Psoas muscle (tissue), 8 donors: ENCODE measurements around the gene UTF1. TPM values are rescaled to one million over a fixed set of nuclear protein-coding genes. Genes with fewer than 3 reads are reported as not detected.

Experiments
- ATAC-seq, 4 donors: fragments of 200-7000 bp; cut with Tn5 transposase; one replicate each; pipeline ENCODE4 v1.9.1; 2020; ENCODE audit warnings: moderate library complexity in 3 of 4, mild to moderate bottlenecking in 2 of 4
- DNase-seq, 2 donors: peaks; one replicate each; pipeline ENCODE4 v3.0.0-alpha.2; 2020
- H3K27ac ChIP-seq: fragments of 200-600 bp; one replicate; pipeline ENCODE4 v1.8.0; 2022
- H3K27me3 ChIP-seq, 3 donors: fragments of 200-600 bp in 1 of 3; one replicate each; pipeline versions ENCODE4 v1.6.1 to v1.8.0; 2013 to 2022; ENCODE audit warnings: low read length in 2 of 3, mild to moderate bottlenecking in 2 of 3, moderate library complexity in 1 of 3; ENCODE audit not compliant: insufficient read depth in 3 of 3
- H3K36me3 ChIP-seq, 2 donors: fragments of 200-600 bp in 1 of 2; one replicate each; pipeline versions ENCODE4 v1.6.1 to v1.8.0; 2013 to 2022; ENCODE audit warnings: low read depth in 1 of 2, mild to moderate bottlenecking in 1 of 2, moderate library complexity in 1 of 2; ENCODE audit not compliant: insufficient read depth in 1 of 2
- H3K4me1 ChIP-seq: fragments of 200-600 bp; one replicate; pipeline ENCODE4 v1.8.0; 2022
- H3K4me3 ChIP-seq: fragments of 200-600 bp; one replicate; pipeline ENCODE4 v1.8.0; 2022; ENCODE audit warnings: mild to moderate bottlenecking
- H3K9me3 ChIP-seq: fragments of 200-600 bp; one replicate; pipeline ENCODE4 v1.8.0; 2022
- CTCF ChIP-seq: fragments of 200-600 bp; IDR thresholded peaks from one replicate; pipeline ENCODE4 v1.8.0; 2022; ENCODE audit warnings: antibody characterized with exemption
- WGBS, 3 donors: extraction: QIAGEN DNeasy Blood & Tissue Kit; methylation state at CpG; one replicate each; pipeline versions ENCODE4 v1.1.6 to v1.1.7; 2013; 5-methylcytosine and 5-hydroxymethylcytosine counted together
- intact Hi-C, 2 donors: fragments of 100-400 bp; cut with DNase I; formaldehyde crosslinking; loops; one replicate each; pipeline versions ENCODE4 v1.11.0 to v1.14.2; 2022
- polyA plus RNA-seq, 3 donors: library from polyadenylated mRNA; stranded (reverse); fragments of 200-250 nt; gene quantifications; one replicate each; pipeline ENCODE4 v1.2.3, GENCODE V29; 2013
- total RNA-seq, 4 donors: library from RNA; stranded (reverse); fragmentation: NEBNext Ultra II Directional in 2 of 4; extraction: Animal tissue kit (Norgen Biotek cat#: 25700) in 2 of 4; gene quantifications; one replicate each; pipeline versions ENCODE4 v1.2.1 to v1.2.4, GENCODE V29; 2021 to 2023
- donor health status: healthy with polysubstance abuse.
- donor health status: DM: no; HTN: no; CAD: no; lungs with moderate emphysema.
- donor health status: Bipolar disorder and iron deficiency.
- donor health status: healthy.
- donor health status: DM: yes; HTN: yes; CAD: no.
- donor health status: DM: no; HTN: no; CAD: no.
- donor health status: DM: no; HTN: no; CAD: no.
- donor health status: DM: yes; HTN: yes; CAD: no.

The UTF1 gene
- total and polyA plus RNA-seq, 7 donors: not detected

DNA sequence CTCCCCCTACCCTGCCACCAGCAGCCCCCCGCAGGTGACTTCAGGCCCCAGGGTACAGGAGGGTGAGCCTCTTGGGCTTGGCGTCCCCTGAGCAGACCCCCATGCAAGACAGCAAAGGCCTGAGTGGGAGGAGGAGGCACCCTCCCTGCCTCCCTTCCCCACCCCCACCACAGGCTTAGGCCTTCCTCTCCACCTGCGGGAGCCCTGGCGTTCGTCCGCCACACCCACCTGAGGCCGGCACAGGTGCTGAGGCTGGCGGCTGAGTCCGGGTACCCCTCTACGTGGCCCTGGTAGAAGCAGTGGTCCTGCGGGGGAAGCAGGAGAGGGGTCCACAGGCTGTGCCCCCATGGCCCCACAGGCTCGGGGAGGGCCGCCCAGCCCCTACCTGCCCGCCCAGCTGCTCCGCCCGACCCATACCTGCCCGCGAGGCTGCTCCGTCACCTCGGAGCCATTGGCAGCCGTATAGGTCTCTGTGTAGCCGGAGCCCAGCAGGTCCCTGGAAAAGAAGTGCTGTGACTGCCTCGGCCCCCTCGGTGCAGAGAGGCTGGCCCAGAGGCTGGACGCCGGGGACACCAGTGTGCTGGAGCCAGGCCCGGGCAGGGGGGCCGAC is 43.6 kb downstream of the UTF1 start:
- H3K27me3 ChIP-seq: peaks cover 0 to 29% (median 7%) of the 10 kb centered on the region in 3 donors
- H3K9me3 ChIP-seq: no peaks in the 10 kb centered on the region
- ATAC-seq (no peak), DNase-seq (no peak)
- H3K27ac ChIP-seq: no peak overlapping the region
- H3K4me1 ChIP-seq: no peaks in the 10 kb centered on the region
- intact Hi-C loops: no loop called here
- 87 to 91% (median 88%) methylated on average over 19 to 28 of the region's 28 CpGs for WGBS, 3 donors
- peaks cover 0 to 8% of the 10 kb centered on the region in 2 donors for H3K36me3 ChIP-seq
- TF ChIP-seq CTCF: no peak
- no peak overlapping the region for H3K4me3 ChIP-seq

- Histone ChIP-seq H3K4me3 (no peak overlapping the region), H3K36me3 (peaks cover 3 to 21% of the 10 kb centered on the region in 2 donors), H3K27me3 (peaks cover 0 to 29% (median 7%) of the 10 kb centered on the region in 3 donors), H3K4me1 (no peaks in the 10 kb centered on the region), H3K9me3 (no peaks in the 10 kb centered on the region), H3K27ac (no peak overlapping the region)
- ATAC-seq (no peak), DNase-seq (no peak)
- no peak for TF ChIP-seq CTCF
- intact Hi-C loops: no loop called here
- WGBS, 3 donors: 33 to 37% (median 37%) methylated on average over 26 of the region's 26 CpGs
Observed at GRCh38 chr10:133274751-133275683, 45.0 kb downstream of the UTF1 start.

DNA sequence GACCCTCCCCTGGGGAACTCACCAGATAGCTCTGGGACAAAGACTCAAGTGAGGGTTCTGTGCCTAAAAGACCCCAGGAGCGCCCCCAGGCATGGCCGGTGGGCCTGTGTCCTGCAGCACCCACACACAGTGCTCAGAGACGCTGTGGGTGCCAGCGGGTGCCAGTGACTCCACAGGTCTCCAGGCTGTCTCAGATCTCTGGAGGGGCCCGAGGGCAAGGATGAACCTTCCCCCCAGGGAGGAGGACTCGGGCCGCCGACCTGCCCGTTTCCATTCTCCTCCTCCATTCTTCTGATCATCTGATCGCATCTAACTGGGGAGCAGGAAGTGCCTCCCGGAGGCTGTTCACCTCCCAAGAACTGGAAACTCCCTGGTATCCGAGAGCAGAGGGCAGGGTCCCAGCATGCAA is 45.7 kb downstream of the UTF1 start:
- Histone ChIP-seq H3K36me3 (peaks cover 4 to 26% of the 10 kb centered on the region in 2 donors), H3K4me3 (peak overlapping the region; percentile 4), H3K9me3 (no peaks in the 10 kb centered on the region), H3K27me3 (peaks cover 0 to 29% (median 7%) of the 10 kb centered on the region in 3 donors), H3K4me1 (no peaks in the 10 kb centered on the region), H3K27ac (no peak overlapping the region)
- intact Hi-C loops: no loop called here
- TF ChIP-seq CTCF: no peak
- no peak for DNase-seq
- no peak for ATAC-seq
- 25 to 34% (median 28%) methylated on average over 12 of the region's 12 CpGs for WGBS, 3 donors

DNA sequence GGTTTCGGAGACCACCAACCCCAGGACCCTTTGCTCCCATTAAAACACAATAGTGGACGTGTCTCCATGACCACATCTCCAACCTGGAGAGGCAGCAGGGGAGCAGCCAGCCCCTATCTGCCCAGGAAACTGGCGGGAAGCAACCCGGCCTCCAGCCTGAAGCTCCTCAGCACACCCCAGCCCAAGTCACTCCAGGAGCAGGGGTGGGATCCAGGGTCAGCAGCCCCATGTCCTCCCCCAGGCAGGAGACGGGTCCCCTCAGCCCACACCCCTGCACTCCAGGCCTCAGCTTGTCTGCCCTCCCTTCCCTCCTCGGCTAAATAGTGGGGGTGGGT is 46.0 kb downstream of the UTF1 start:
- intact Hi-C loops: no loop called here
- 29 to 35% (median 30%) methylated on average over 6 of the region's 6 CpGs for WGBS, 3 donors
- Histone ChIP-seq H3K9me3 (no peaks in the 10 kb centered on the region), H3K4me1 (no peaks in the 10 kb centered on the region), H3K4me3 (peak overlapping the region; percentile 15), H3K27me3 (peaks cover 0 to 29% (median 7%) of the 10 kb centered on the region in 3 donors), H3K36me3 (peaks cover 4 to 27% of the 10 kb centered on the region in 2 donors), H3K27ac (no peak overlapping the region)
- DNase-seq (no peak), ATAC-seq (no peak)
- no peak for TF ChIP-seq CTCF
